ENCODE measurements around the gene LRMDA. TPM values are rescaled to one million over a fixed set of nuclear protein-coding genes. Genes with fewer than 3 reads are reported as not detected.

Gene LRMDA
- total and polyA plus RNA-seq, 12 donors, result 30.7 to 132 (median 78.1) TPM

- Histone ChIP-seq H3K4me3 (no peak overlapping the region), H3K36me3 (replicated peaks in 1 of 2) (no peaks in the 10 kb centered on the region), H3K27me3 (no peaks in the 10 kb centered on the region), H3K27ac (no peak overlapping the region), H3K4me1 (replicated peaks in 1 of 2) (peaks cover 0 to 23% of the 10 kb centered on the region in 2 donors), H3K9me3 (replicated peaks in 1 of 3) (no peaks in the 10 kb centered on the region)
- 56 to 68% (median 58%) methylated on average over 10 of the region's 10 CpGs for WGBS, 4 donors
- intact Hi-C loops (cut with DNase I), result no loop called here
- TF ChIP-seq POLR2A (IDR thresholded peaks at IDR 0.05) (no peak), CTCF (IDR thresholded peaks at IDR 0.05) (no peak)
- no peak for DNase-seq
Observed at GRCh38 chr10:75623310-75624093, 192.1 kb downstream of the LRMDA start.

GRCh38 chr10:75624638-75625037 lies 193.2 kb downstream of the LRMDA start:
- Histone ChIP-seq H3K9me3 (replicated peaks in 1 of 3) (no peaks in the 10 kb centered on the region), H3K4me3 (no peak overlapping the region), H3K27me3 (no peaks in the 10 kb centered on the region), H3K36me3 (replicated peaks in 1 of 2) (no peaks in the 10 kb centered on the region), H3K27ac (no peak overlapping the region), H3K4me1 (replicated peaks in 1 of 2) (peaks cover 0 to 23% of the 10 kb centered on the region in 2 donors)
- intact Hi-C loops (cut with DNase I), result no loop called here
- DNase-seq, result no peak
- 75 to 90% (median 86%) methylated on average over 1 of the region's 1 CpG for WGBS, 4 donors
- TF ChIP-seq CTCF (IDR thresholded peaks at IDR 0.05) (no peak), POLR2A (IDR thresholded peaks at IDR 0.05) (no peak)

- Histone ChIP-seq H3K27me3 (no peaks in the 10 kb centered on the region), H3K36me3 (replicated peaks in 1 of 2) (no peaks in the 10 kb centered on the region), H3K4me3 (no peak overlapping the region), H3K27ac (no peak overlapping the region), H3K4me1 (replicated peaks in 1 of 2) (no peaks in the 10 kb centered on the region), H3K9me3 (replicated peaks in 1 of 3) (no peaks in the 10 kb centered on the region)
- TF ChIP-seq CTCF (IDR thresholded peaks at IDR 0.05), result no peak
- no peak for TF ChIP-seq POLR2A (IDR thresholded peaks at IDR 0.05)
- DNase-seq, result no peak
- intact Hi-C loops (cut with DNase I), result no loop called here
- WGBS, 4 donors, result 90 to 100% (median 92%) methylated on average over 2 of the region's 2 CpGs
Observed at GRCh38 chr10:75630746-75631145, 199.3 kb downstream of the LRMDA start.

- intact Hi-C loops (cut with DNase I), result no loop called here
- no peak overlapping the region for H3K27ac ChIP-seq
- H3K4me1 ChIP-seq (replicated peaks in 1 of 2), result no peaks in the 10 kb centered on the region
- no peaks in the 10 kb centered on the region for H3K36me3 ChIP-seq (replicated peaks in 1 of 2)
- H3K4me3 ChIP-seq, result no peak overlapping the region
- WGBS, 4 donors, result 89 to 91% (median 90%) methylated on average over 8 of the region's 8 CpGs
- no peaks in the 10 kb centered on the region for H3K9me3 ChIP-seq (replicated peaks in 1 of 3)
- no peaks in the 10 kb centered on the region for H3K27me3 ChIP-seq
- no peak for TF ChIP-seq CTCF (IDR thresholded peaks at IDR 0.05)
- no peak for TF ChIP-seq POLR2A (IDR thresholded peaks at IDR 0.05)
- no peak for DNase-seq
Observed at GRCh38 chr10:75632805-75633462, 201.5 kb downstream of the LRMDA start.

All from adrenal gland (tissue), 12 donors.